NCI-H748 (cell line): ENCODE data around the gene MID1.

Experiments used
- DNase-seq: peaks from one replicate; lab custom pipeline; 2025; ENCODE audit not compliant: unreplicated experiment; lab: John Stamatoyannopoulos, UW

Gene MID1

GRCh38 chrX:10579112-10580011, 41.0 kb downstream of the MID1 start:
- DNase-seq = peak; percentile 60

GRCh38 chrX:10578527-10578926, 41.9 kb downstream of the MID1 start:
- no peak for DNase-seq

DNA sequence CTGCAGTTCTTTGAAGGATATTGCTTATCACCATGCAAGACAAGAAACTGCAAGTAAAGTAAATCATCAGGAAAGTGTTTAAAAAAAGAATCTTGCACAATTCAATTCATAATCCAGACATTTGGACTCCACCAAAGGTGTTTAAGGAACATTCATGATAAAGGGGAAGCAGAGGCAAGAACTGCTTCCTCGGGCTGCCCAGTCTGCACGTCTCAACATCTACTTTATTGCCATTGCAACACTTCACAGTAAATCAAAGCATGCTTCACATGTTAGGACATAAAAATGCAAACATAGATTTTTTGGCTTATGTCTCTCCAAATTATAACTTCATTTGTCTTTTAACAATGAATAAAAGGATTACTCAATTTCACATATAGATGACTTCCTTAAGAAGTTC, 42.5 kb downstream of the MID1 start:
- no peak for DNase-seq

GRCh38 chrX:10576777-10577447, 43.5 kb downstream of the MID1 start:
- DNase-seq = no peak

- no peak for DNase-seq
Observed at GRCh38 chrX:10576186-10576585, 44.2 kb downstream of the MID1 start.

GRCh38 chrX:10574663-10575062, 45.7 kb downstream of the MID1 start:
- DNase-seq = no peak

- DNase-seq = no peak
Observed at GRCh38 chrX:10571260-10571659, 49.1 kb downstream of the MID1 start.

- no peak for DNase-seq
Observed at GRCh38 chrX:10570601-10571000, 49.8 kb downstream of the MID1 start.

GRCh38 chrX:10569946-10570345, 50.4 kb downstream of the MID1 start:
- DNase-seq = no peak

- no peak for DNase-seq
Observed at GRCh38 chrX:10568428-10568827, 52.0 kb downstream of the MID1 start.

DNA sequence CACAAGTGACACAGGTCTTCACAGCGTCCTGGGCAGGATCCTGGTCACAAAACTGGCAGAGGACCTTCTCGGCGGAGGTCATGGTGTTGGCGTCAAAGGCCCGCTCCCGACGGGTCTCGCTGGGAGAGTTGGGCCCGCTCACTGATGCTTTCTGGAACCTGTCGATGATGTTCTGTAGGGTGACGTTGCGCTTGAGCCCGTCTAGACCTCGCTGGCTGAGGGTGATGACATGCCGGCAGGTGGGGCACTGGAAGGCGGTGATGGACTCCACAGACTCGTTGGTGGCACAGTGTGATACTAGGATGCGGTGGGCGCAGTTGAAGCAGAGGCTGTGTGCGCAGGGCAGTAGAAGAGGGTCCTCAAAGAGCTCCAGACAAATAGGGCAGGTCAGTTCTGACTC, 53.2 kb downstream of the MID1 start:
- DNase-seq = no peak

- DNase-seq = peak; percentile 2
Observed at GRCh38 chrX:10566716-10567097, 53.7 kb downstream of the MID1 start.

DNA sequence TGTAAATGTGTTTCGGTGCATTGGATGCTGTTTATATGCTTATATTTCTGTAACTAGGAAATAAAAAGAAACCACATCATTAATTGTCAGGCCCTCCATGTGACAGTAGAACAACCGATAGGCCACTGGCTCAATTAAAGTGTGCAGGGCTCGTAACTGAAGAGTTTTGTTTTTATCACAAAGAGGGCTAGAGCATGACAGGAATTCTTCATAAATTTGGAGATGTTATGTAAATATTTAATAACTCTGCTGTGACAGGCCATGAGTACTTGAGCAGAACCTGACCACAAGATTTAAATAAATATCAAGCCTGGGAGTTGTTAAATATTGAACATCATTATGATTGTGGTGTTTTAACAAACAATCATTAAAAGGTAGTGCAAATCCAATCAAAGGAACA, 55.9 kb downstream of the MID1 start:
- DNase-seq = peak; percentile 25

DNA sequence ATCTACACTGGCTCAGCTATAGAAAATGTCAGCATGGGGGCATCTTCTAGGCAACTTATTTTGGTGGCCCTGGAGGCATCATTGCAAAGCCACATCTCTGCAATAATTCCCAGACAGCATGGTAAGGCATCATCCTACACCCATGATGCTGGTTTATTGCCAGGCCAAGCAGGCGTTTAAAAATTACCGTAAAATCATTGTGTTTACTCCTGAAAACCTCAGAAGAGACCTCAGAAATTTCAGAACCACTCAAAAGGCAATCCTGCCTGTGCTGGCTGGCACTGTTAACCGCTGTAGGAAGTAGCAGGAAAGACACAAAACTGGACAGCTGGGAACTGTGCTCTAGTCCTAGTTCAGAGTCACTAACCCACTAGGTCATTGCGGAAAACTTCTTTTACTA, 63.2 kb downstream of the MID1 start:
- DNase-seq = no peak

- DNase-seq = no peak
Observed at GRCh38 chrX:10556405-10556804, 64.0 kb downstream of the MID1 start.

DNA sequence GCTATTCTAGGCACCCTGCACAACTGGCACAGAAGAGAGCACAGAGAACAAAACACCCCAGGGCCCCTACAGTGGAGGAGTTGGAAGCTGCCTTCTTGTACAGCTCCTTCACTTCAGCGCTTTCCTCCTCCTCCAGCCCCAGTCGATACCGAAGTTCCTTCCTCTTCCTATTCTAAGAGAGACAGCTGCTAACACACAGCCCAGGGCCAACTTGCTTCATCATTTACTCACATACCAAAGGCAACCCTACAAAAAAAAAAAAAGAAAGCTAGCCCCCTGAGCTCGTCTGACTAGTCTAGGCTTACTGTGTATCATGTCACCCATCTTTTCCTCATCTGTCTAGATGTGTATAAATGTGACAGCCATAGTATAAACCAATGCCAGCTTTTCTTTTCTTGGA, 64.5 kb downstream of the MID1 start:
- no peak for DNase-seq

DNA sequence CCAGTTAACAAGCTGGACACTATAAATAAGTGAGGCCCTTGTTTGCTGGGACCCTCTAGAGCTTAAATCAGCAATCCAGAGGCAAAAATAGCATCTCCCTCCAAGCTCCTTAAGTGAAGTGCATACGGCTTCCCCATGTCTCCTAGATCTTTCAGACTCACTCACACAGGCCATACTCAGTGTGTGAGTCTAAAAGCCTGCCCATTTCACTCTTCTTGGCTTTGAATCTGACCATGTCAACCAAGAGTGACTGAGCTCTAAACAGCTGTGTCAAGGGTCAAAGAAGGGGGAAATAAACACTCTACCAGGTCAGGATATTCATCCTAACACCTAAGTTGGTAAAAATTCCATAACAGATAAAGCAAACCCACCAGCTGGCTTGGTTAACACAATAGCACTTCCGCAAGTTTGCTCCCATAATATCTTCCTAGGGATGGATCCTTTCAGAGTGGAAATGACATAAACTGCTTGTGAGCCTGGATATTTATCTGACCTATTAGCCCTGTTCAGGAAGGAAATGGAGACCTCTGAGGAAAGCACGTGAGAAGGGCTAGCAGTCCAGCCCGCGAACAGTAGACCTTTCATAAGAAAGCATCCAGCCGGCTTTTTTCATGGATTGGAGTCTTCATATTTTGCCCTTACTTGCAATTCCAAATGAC, 65.6 kb downstream of the MID1 start:
- DNase-seq = no peak

- peak; percentile 15 for DNase-seq
Observed at GRCh38 chrX:10549280-10549679, 71.1 kb downstream of the MID1 start.

GRCh38 chrX:10548688-10549087, 71.7 kb downstream of the MID1 start:
- DNase-seq = no peak

DNA sequence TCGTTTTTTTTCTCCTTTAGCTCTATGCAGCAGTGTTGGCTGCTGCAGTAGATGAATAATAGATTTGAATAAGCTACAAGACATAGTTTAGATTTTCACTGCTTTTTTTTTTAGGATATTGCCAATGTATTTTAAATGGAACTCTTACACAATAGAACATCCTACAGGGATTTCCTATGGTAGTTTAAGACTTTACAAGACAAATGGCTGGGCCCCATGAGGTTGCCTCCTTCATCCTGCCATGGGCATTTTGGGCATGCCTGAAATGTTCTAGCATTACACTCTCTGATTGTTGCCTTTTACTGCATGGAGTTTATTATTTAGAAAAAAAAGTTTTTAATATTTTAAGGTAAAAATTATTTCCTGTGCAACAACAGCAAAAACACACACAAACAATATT, 74.5 kb downstream of the MID1 start:
- no peak for DNase-seq

GRCh38 chrX:10542586-10542985, 77.8 kb downstream of the MID1 start:
- no peak for DNase-seq

DNA sequence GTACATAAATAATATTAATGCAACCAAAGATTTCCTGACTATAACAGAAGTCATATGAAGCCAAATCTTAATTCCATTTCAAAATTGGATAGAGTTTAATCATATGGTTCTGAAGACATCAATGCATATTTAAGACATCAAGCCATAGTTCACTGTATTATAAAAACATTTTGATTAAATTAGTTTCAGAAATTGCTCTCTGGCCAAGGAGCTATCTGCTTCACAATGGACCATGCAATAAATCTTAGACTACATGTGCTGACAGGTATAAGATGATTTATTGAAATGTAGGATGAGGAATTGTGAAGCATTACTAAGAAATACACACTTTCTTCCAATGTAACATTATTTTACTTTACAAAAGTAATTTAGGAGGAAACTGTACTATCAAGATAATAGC, 81.6 kb downstream of the MID1 start:
- DNase-seq = no peak
